GM08714 (cell line): ENCODE results near the gene PRB3.

Experiments used
- H3K4me3 ChIP-seq: fragments of 200-500 bp; sonication (Bioruptor generic); 2 replicates; pipeline ENCODE4 v1.5.1; 2014; ENCODE audit warnings: mild to moderate bottlenecking, low read length, inconsistent platforms
- ZNF274 ChIP-seq: IDR thresholded peaks from 2 replicates; pipeline ENCODE4 v1.6.1; 2012; ENCODE audit warnings: mild to moderate bottlenecking, low read depth, low read length

The PRB3 gene

DNA sequence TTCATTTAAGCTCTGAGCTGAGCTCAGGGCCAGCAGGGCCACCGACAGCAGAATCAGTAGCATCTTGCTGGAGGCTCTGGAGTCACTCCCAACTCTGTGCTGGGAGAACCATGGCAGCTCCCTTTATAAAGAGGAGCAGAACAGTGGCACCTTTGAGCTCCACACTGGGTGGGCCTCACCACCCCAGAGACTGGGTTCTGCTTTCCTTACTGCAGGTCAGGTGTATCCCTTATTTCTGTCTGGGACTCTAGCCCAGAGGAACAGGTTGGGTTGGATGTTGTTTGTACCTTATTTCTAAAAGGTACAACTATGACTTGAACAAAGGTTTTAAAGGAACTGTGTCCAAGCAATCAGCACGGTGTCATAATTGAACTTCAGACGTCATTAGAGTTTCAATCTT is at the start of gene PRB3:
TSS of gene PRB3 (minus strand) at position 101 of the 400 bp plus-strand sequence. CDS start at position 63, 38 bp downstream.
- H3K4me3 ChIP-seq: no peak within 1 kb of the TSS
- TF ChIP-seq ZNF274: no peak

GRCh38 chr12:11310336-11310735 is 40.8 kb upstream of the PRB3 start, which contains the start of gene PRB4:
Gene PRB4, minus strand, starts transcription at chr12:11310436. Its CDS starts 38 bp downstream, at chr12:11310398.
- TF ChIP-seq ZNF274: no peak
- H3K4me3 ChIP-seq: no peak within 1 kb of the TSS

- H3K4me3 ChIP-seq: no peak overlapping the region
- TF ChIP-seq ZNF274: no peak
These were observed 37.6 kb upstream of the PRB3 start for GRCh38 chr12:11307143-11307542.

- no peak for TF ChIP-seq ZNF274
- no peak overlapping the region for H3K4me3 ChIP-seq
These were observed 3.9 kb upstream of the PRB3 start for GRCh38 chr12:11273449-11273848.

GRCh38 chr12:11264501-11264900 is 5.0 kb downstream of the PRB3 start:
- TF ChIP-seq ZNF274: no peak
- no peak overlapping the region for H3K4me3 ChIP-seq

DNA sequence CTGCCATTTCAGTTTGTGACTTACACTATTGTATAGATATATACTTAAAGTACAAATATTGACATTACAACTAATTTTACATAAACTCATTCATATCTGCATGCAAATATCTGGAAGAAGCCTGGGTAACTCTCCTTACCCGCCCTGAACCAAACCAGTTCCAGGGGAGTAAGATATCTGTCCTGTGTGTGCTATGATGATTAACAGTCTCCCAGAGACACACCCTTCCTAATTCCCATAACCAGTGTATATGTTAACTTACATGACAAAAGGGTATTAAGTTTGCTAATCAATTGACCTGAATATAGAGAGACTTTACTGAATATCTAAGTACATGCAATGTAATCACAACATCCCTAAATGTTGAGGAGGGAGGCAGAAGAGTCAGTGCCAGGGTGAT is 23.0 kb downstream of the PRB3 start:
- no peak for TF ChIP-seq ZNF274
- no peak overlapping the region for H3K4me3 ChIP-seq

DNA sequence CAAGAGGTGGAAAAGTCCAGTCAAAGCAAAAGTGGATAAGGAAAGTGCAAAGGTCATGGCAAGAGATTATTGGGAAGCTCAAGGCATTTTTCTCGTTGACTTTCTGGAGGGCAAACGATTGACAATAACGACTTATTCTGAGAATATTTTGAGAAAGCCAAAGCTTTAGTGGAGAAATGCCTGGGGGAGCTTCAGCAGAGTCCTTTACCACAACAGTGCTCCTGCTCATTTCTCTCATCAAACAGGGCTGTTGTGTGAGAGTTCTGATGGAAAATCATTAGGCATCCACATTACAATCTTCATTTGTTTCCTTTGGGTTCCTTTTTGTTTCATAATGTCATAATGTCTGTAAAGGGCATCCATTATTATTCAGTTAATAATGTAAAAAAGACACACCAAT is 26.9 kb downstream of the PRB3 start:
- no peak for TF ChIP-seq ZNF274
- H3K4me3 ChIP-seq: no peak overlapping the region

- TF ChIP-seq ZNF274: no peak
- H3K4me3 ChIP-seq: no peak overlapping the region
These were observed 29.1 kb downstream of the PRB3 start for GRCh38 chr12:11240348-11240930.

DNA sequence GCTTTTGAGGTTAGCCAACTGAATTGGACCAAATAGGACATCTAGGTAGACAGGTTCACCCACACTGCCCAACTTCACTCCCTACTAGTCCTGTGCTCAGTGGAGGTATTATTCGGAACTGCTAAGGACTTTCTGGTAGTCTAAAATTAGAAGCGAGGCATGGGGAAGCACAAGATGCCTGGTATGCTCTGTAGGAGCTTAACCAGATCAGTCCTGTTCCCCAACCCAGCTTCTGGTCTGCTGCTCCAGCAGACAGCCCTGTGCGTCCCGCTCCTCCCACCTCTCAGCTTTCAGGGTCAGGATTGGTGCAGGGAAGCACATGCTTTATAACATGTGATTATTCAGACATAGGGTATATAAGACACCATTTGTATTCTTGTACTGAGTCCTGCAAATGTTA is 31.2 kb downstream of the PRB3 start:
- no peak overlapping the region for H3K4me3 ChIP-seq
- TF ChIP-seq ZNF274: no peak

GRCh38 chr12:11233532-11233931 is 36.0 kb downstream of the PRB3 start:
- TF ChIP-seq ZNF274: no peak
- H3K4me3 ChIP-seq: no peak overlapping the region

GRCh38 chr12:11228296-11228879 is 41.1 kb downstream of the PRB3 start:
- H3K4me3 ChIP-seq: no peak overlapping the region
- TF ChIP-seq ZNF274: no peak

- H3K4me3 ChIP-seq: no peak overlapping the region
- TF ChIP-seq ZNF274: no peak
These were observed 42.1 kb downstream of the PRB3 start for GRCh38 chr12:11227373-11227772.
